Right renal pelvis (tissue), 4 donors: Measurements from ENCODE around the gene OR4M2. TPM values are rescaled to one million over a fixed set of nuclear protein-coding genes. Genes with fewer than 3 reads are reported as not detected.
"Not testable (repeated sequence)": the region's sequence is repeated elsewhere in the genome, so short reads cannot be mapped to it uniquely, and the experiment has no call there.

Experiments used
- DNase-seq, 4 donors: peaks; one replicate each; pipeline ENCODE4 v3.0.0-alpha.2; 2013; ENCODE audit warnings: low read depth in 4 of 4, low spot score in 3 of 4, missing footprints in 1 of 4
- polyA plus RNA-seq, 4 donors: library from polyadenylated mRNA; unstranded; fragments of 120-200 nt; gene quantifications; one replicate each; pipeline ENCODE4 v1.2.1, GENCODE V29; 2013; ENCODE audit not compliant: insufficient read length in 4 of 4

OR4M2 gene, protein sequence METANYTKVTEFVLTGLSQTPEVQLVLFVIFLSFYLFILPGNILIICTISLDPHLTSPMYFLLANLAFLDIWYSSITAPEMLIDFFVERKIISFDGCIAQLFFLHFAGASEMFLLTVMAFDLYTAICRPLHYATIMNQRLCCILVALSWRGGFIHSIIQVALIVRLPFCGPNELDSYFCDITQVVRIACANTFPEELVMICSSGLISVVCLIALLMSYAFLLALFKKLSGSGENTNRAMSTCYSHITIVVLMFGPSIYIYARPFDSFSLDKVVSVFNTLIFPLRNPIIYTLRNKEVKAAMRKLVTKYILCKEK
- polyA plus RNA-seq: not detected

DNA sequence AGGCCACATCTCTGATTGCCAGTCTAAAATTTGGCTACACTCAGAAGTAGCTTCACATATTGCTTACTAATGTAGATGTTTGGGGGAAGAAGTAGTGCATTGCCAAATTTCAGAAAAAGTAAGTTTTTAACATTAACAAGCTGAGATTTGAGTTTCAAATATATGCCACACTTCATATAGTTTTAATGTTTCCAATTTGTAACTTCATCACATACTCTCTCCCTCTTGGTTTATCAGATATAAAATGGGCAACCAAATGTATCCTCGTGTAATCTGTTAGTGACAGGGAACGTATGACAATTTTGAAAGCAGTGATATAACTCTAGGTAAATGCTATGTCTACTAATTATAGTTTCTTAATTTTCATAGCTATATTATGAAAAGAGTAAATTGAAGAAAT, at the start of gene OR4M2:
OR4M2 (plus strand) TSS at position 301 of the 400 bp plus-strand sequence; CDS start at position 399, 98 bp downstream.
- DNase-seq: not testable (repeated sequence)

DNA sequence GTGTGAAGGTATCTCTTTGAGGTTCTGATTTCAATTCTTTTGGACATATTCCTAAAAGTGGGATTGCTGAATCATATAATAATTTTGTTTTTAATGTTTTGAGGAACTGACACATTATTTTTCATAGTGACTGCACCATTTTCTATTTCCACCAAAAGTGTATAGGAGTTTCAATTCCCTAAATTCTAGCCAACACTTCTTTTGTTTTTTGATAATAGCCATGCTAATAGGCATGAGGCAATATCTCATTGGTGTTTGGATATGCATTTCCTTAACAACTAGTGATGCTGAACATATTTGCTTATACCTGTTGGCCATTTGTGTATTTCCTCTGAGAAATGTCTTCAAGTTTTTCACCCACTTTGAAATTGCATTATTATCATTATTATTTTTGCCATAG, 11.1 kb upstream of the OR4M2 start:
- not testable (repeated sequence) for DNase-seq

DNA sequence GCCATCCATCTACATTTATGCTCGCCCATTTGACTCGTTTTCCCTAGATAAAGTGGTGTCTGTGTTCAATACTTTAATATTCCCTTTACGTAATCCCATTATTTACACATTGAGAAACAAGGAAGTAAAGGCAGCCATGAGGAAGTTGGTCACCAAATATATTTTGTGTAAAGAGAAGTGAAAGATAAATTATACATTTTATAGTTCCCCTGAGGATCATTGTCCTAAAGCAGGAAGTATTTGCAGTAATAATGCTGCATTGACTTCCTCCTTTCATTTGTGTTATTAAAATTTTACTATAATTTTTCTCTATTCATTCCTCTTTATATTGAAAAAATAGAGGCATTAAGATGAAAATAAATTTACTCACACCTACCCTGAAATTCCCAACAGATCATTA, 1.1 kb downstream of the OR4M2 start:
- not testable (repeated sequence) for DNase-seq

DNA sequence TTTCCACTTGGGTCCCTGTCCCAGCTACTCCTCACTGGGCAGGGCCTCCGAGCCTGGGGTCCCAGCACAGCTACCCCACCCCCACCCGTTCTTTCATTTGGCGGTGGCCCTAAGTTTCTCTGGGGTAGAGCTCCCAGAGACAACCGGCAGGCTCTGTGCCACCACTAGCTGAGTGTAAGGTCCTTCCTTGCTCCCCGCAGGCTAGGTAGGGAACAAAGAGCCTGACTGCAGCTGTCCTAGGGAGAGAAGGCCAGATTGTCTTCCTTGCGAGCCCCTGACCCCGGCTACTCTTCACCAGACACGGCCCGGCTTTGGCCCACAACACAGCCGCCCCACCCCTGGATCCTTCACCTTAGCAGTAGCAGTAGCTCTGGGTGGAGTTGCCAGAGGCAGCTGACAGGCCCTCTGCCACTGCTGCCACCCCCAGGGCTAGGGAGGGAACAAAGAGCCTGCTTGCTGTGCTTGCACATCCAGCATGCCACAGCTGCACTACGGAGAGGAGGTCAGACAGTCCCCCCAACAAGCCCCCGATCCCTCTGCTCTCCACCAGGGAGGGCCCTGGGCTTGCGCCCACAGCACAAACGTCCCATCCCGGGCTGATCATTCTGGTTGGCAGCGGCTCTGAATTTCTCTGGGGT, 18.4 kb downstream of the OR4M2 start:
- not testable (repeated sequence) for DNase-seq

DNA sequence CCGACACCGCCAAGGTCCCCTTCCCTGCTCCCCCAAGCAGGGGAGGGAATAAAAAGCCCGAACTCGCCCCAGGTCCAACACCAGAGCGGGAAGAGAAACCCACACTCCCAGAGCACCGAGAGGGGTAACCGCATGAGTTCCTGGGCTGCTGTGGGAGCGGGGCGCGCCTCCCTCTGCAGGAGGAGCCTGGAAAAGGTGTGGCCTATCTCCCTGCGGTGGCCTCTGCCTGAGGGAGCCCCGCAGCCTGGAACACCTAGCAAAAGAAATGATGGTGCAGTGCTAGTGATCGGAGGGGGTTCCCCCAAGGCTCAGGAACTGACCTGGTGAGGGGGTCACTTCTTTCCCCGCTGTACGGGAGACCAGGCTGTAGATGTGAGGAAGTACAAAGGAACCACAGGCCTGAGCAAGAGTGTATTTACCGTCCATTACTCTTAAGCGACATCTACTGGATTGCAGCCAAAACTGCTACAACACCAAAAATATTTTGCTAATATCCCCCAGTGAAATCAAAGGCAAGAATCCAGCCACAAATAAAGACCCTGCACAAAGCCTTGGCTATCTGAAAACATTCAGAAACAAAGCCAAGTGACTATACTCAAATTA, 19.1 kb downstream of the OR4M2 start:
- DNase-seq: not testable (repeated sequence)

DNA sequence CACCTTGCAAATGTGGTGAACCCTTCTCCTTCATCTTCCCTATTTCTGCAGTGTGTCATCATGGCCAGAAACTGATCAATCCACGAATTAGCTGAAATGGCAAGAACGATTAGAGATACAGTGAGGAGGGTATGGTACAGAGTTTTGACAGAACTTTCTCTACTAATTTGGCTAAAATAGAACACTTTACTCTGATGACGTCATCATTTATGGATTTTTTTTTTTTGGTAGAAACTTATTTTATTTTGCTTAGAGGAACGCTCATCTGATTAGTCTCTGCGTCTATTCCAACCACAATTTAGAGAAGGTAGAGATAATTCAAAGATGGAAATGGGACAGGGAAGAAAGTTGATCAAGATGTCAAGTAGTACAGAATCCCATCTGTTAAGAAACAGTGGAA, 41.7 kb downstream of the OR4M2 start:
- not testable (repeated sequence) for DNase-seq

Other genes starting within 250 kb of the OR4M2 start
- gene POTEB, start 202.8 kb upstream of the OR4M2 start, polyA plus RNA-seq: not detected